ENCODE measurements around the gene CDCA5.

Gene CDCA5

DNA sequence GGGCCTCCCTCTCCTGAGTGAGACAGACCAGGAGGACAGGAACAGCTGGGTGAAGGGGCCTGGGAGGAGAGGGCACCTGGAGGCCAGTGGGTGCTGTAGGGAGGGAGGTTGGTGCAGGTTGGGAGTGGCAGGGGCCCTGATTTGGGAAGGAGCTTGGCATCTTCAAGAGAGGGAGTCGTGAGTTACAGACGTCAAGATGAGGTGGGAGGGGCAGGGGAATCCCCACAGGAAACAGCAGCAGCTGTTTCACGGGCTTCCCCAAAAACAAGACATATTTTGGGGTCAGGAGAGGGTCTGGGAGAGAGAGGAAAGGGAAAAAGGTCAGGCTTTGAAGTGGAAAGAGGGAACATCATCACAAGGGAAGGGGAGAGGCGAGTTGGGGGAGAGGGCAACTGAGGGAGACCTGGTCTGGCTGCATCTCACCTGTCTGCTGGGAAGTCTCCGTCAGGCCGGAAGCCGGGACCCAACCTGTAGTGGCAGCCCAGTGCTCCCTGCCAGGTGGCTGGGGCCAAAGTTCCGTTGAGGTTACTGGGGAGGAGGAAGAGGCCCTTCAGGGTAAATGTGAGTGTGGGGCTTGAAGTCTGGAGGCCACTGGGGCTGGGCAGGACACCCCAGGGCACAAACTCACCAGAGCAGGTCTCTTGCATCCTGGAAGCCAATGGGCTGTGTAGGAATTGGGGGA lies 29.9 kb downstream of the CDCA5 start:
- no peak for DNase-seq

DNA sequence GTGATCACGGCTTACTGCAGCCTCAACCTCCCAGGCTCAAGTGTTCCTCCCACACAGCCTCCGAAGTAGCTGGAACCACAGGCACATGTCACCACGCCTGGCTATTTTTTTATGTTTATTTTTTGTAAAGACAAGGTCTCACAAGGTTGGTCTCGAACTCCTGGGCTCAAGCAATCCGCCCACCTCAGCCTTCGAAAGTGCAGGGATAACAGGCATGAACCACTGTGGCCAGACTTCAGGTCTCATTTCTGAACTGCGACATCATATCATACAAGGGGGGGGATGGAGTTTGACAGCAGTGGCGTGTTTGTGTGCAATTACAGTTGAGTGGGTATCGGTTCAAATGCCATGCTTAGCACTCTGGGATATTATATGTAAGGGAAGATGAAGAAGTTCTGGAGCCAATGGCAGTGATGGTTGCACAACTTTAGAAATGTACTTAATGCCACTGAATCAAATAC lies 32.4 kb downstream of the CDCA5 start:
- TF ChIP-seq, protein P1, sequence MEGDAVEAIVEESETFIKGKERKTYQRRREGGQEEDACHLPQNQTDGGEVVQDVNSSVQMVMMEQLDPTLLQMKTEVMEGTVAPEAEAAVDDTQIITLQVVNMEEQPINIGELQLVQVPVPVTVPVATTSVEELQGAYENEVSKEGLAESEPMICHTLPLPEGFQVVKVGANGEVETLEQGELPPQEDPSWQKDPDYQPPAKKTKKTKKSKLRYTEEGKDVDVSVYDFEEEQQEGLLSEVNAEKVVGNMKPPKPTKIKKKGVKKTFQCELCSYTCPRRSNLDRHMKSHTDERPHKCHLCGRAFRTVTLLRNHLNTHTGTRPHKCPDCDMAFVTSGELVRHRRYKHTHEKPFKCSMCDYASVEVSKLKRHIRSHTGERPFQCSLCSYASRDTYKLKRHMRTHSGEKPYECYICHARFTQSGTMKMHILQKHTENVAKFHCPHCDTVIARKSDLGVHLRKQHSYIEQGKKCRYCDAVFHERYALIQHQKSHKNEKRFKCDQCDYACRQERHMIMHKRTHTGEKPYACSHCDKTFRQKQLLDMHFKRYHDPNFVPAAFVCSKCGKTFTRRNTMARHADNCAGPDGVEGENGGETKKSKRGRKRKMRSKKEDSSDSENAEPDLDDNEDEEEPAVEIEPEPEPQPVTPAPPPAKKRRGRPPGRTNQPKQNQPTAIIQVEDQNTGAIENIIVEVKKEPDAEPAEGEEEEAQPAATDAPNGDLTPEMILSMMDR (IDR thresholded peaks at IDR 0.05; ENCODE audit: low read depth, low read length): no peak
- Histone ChIP-seq H3K27ac (no peak overlapping the region), H3K9me3 (ENCODE audit: severe bottlenecking) (no peaks in the 10 kb centered on the region), H3K4me3 (ENCODE audit: low read depth, low read length) (no peak overlapping the region), H3K36me3 (peaks cover 2% of the 10 kb centered on the region), H3K27me3 (ENCODE audit: insufficient read depth, low read depth, severe bottlenecking) (no peaks in the 10 kb centered on the region)
- no peak for DNase-seq

More for the DNA sequence above, 29.9 kb downstream of the CDCA5 start:
- Histone ChIP-seq H3K36me3 (no peaks in the 10 kb centered on the region), H3K9me3 (ENCODE audit: severe bottlenecking) (no peaks in the 10 kb centered on the region), H3K27me3 (ENCODE audit: insufficient read depth, low read depth, severe bottlenecking) (no peaks in the 10 kb centered on the region), H3K4me3 (ENCODE audit: low read depth, low read length) (no peak overlapping the region), H3K27ac (no peak overlapping the region)
- TF ChIP-seq, protein P1 (IDR thresholded peaks at IDR 0.05; ENCODE audit: low read depth, low read length): no peak

DNA sequence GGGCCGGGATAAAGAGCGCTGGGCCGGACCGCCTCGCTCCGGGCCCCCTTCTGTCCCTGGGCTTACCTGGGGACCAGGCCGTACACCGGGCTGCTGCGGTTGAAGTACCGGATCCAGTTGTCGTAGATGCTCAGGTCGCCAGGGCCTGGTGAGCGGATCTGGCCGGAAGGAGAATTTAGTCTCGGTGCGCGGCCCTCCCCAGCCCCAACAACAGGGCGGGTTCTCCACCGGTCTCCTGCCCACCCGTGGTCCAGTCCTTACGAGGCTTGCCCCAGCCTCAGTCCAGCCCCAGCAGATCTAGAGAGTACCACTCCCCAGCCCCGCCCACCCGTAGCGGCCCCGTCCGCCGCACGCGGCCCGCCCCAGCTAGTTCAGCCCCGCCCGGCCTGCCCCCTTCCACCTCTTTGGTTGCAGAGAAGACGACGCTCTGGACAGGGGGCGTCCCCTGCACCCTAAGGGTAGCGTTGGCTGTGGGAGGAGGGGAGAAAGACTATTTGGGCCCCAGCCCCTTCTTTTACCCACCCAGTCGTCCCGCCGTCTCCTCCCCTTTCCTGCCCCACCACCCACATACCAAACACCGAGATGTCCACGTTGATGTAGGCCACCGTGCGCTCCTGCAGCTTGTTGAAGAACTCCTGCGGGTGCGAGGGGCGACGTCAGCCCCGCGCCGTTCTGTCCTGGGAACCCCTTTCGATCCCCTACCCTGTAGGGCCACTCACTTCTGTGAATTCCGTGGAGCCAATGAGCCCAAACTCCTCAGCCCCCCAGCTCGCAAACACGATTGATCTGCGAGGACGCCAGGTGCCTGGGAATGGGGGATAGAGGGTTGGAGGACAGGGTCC lies 36.0 kb downstream of the CDCA5 start:
- TF ChIP-seq, protein P1 (IDR thresholded peaks at IDR 0.05; ENCODE audit: low read depth, low read length): no peak
- DNase-seq: no peak
- Histone ChIP-seq H3K27ac (no peak overlapping the region), H3K36me3 (peaks cover 36% of the 10 kb centered on the region), H3K4me3 (ENCODE audit: low read depth, low read length) (no peak overlapping the region), H3K9me3 (ENCODE audit: severe bottlenecking) (no peaks in the 10 kb centered on the region), H3K27me3 (ENCODE audit: insufficient read depth, low read depth, severe bottlenecking) (no peaks in the 10 kb centered on the region)

DNA sequence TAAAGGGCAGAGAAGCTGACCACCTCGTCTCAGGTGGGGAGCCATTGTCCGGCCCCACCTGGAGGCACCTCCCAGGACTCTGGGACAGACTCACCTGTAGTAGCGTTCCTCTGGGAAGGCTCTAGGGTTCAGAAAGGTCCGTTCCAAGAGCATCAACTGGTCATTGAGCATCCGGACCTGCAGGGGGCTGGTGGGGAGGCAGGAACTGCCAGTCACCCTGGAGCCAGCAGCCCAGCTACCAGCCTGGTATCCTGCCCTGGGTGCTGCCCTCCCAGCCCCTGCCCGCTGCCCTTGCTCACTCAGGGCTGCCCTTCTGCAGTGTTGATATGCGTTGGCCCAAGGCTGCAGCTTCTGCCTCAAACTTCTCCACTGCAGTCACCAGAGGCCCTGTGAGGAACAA lies 38.1 kb downstream of the CDCA5 start:
- peaks cover 41% of the 10 kb centered on the region for H3K36me3 ChIP-seq
- no peak for DNase-seq
- no peak overlapping the region for H3K27ac ChIP-seq
- H3K27me3 ChIP-seq (ENCODE audit: insufficient read depth, low read depth, severe bottlenecking): no peaks in the 10 kb centered on the region
- H3K9me3 ChIP-seq (ENCODE audit: severe bottlenecking): no peaks in the 10 kb centered on the region
- no peak overlapping the region for H3K4me3 ChIP-seq (ENCODE audit: low read depth, low read length)
- TF ChIP-seq, protein P1 (IDR thresholded peaks at IDR 0.05; ENCODE audit: low read depth, low read length): no peak

DNA sequence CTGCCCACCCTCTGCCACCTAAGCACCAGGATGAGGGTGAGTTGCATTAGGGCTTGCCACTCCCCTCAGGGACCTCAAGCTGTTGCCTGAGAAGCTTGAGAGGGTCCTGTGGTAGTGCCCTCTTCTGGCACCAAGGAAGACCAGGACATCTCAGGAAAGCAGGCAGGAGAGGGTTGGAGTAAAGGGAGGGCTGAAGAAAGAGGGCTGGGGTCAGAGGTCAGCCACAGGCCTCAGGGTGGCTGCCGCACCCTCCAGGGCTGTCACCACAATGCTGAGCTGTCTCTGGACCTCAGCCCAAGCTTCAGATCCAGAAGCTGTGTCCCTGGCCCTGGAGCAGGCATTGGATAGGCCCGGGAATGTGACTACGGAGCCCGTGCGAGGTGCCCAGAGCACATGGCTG lies 38.8 kb downstream of the CDCA5 start:
- TF ChIP-seq, protein P1 (IDR thresholded peaks at IDR 0.05; ENCODE audit: low read depth, low read length): no peak
- peaks cover 41% of the 10 kb centered on the region for H3K36me3 ChIP-seq
- H3K27me3 ChIP-seq (ENCODE audit: insufficient read depth, low read depth, severe bottlenecking): no peaks in the 10 kb centered on the region
- H3K4me3 ChIP-seq (ENCODE audit: low read depth, low read length): no peak overlapping the region
- no peak for DNase-seq
- no peak overlapping the region for H3K27ac ChIP-seq
- H3K9me3 ChIP-seq (ENCODE audit: severe bottlenecking): no peaks in the 10 kb centered on the region

Measured in WERI-Rb-1 (cell line).